Activated CD4-positive, alpha-beta T cell treated with anti-CD3 and anti-CD28 coated beads for 1 hour (primary cell): ENCODE measurements around the gene SPINK6.

Experiments
- DNase-seq: peaks from one replicate; pipeline ENCODE4 v3.0.0-alpha.2; 2020

Gene SPINK6

DNA sequence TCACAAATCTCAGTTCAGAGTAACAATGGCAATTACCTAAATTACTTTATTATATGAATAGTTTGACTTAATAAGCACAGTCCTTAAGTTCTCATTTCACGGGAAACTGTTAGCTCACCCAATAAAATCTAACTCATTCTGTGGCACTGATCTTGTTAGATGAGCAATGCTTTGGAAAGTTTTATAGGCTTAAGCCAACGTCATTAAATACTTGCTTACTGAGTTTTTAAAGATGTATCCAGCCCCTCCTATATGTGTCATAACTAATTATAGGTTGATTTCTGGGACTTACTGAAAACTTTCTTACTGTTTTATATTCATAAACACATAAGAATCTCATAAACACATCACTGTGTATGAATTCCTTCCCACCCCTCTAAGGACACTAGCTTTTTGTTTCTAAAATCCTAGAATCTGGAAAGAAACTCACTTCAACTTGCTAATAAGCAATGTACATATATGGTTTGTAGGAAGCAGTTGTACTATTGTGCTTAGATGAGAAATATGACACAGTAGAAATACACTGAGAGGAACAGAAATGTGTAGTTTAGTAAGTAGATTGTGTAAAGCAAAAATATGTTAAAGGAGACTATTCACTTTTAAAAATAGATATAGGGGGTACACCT is 21.4 kb downstream of the SPINK6 start:
- DNase-seq: no peak

- no peak for DNase-seq
These were observed 25.6 kb downstream of the SPINK6 start for GRCh38 chr5:148228392-148228984.

DNA sequence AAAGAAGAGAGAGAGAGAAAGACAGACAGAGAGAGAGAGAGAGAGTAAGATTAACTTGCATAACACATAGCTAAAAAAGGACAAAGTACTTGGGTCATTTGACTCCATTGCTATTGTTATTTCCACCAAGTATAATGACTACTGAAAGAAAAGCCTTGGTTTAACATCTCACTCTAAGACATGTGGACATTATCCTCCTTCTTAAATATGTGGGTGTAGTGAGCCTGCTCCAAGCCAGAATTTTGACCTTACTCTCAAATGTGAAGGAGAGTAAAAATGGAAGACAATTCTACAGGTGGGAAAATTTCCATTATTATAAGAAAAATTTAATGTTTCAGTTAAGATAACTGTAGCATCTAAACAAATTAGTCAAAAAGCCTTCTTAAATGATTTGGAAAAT is 27.0 kb downstream of the SPINK6 start:
- no peak for DNase-seq

DNA sequence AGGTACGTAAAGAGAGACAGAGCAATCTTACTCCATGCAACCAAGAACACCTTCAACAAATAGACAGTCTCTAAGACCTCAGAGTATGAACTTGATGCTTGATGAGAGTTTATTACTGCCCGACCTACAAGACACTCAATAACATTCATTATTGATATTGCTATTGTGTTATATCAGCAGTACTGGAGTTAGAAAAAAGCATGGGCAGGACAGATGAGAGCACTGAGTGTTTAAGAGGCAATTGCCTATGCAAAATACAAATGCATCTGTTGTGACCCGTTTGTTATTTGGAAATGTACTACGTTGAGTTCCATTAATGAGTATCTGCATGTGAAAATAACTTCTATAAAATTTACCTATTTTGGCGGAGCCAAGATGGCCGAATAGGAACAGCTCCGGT is 27.4 kb downstream of the SPINK6 start:
- no peak for DNase-seq

DNA sequence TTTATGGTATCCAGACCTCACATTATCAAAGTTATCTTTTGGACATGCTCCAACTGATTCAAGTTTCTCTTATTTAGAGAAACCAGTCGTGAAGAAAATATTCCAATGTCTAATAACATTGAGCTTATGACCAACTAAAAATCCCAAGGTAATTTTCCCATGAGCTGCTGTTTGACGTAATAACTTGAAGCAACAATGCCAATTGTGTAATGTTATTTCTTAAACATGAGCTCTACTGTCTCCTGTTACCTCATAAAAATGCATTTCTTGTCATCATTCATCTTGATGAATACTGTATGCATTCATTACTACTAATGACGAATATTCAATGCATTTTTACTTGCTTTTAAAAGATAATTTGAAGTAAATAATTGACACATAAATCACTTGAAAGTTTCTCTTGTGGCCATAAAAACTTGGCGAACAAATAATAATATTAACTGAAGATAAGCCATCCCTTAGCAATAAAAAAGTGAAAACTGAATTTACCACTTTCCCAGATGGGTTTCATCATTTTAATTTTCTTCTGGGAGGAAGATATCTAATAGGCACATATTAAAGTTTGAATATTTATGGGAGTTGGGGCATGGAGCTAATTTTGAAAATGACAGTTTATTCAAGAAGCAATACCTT is 35.1 kb downstream of the SPINK6 start:
- no peak for DNase-seq

DNA sequence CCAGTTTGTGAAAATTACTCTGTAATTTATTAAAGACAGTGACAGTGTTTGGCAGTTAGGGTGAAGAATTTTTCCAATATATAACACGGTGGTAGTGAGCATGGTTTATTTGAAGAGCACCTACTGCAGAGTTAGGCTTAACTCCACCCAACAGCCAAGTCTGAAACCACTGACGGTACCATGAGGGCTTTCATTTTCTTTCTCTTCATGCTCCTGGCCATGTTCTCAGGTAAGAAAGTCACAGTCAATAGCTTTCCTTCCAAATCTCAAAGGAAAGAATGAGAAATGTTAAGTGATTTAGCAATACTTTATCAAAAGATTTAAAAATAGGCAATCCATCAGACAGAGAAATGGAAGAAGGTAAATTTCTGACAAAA is 35.6 kb downstream of the SPINK6 start, which contains the start of gene MARCOL:
MARCOL (plus strand) TSS at position 108 of the 377 bp plus-strand sequence; CDS start at position 181, 73 bp downstream.
- DNase-seq: no peak

GRCh38 chr5:148248894-148249293 is 46.1 kb downstream of the SPINK6 start:
- no peak for DNase-seq

GRCh38 chr5:148255456-148255855 is 52.6 kb downstream of the SPINK6 start:
- DNase-seq: no peak

GRCh38 chr5:148259288-148259687 is 56.4 kb downstream of the SPINK6 start:
- no peak for DNase-seq

DNA sequence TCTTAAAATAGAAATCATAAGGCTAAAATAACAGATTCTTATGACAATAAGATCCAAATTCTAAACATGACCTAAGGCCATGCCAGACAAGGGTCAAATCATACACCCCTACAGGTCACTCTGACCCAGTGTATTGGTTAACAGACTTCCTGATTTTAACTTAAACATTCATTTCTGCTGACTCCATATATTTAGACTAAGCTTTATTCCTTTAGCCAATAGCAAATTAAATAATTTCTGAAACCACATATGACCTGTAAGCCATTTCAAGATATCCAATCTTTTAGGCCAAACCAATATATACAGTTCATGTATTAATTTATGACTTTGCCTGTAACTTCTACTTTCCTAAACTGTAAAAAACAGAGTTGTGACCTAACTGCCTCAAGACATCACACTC is 58.4 kb downstream of the SPINK6 start:
- no peak for DNase-seq
